NB4 (cell line): ENCODE results near the gene CHCHD6.

Experiments
- DNase-seq: peaks from one replicate; pipeline ENCODE4 v3.0.0; 2010; ENCODE audit warnings: low read depth
- H3K4me3 ChIP-seq: one replicate; pipeline ENCODE4 v1.5.1; 2011; ENCODE audit warnings: mild to moderate bottlenecking, low read depth, low read length, moderate library complexity
- CTCF ChIP-seq: IDR thresholded peaks from one replicate; pipeline ENCODE4 v1.5.1; 2012; ENCODE audit warnings: low read depth, low read length
- MAX ChIP-seq: IDR thresholded peaks from 2 replicates; pipeline ENCODE4 v1.6.1; 2011; ENCODE audit warnings: low read depth, low read length
- MYC ChIP-seq: IDR thresholded peaks from 2 replicates; pipeline ENCODE4 v1.6.1; 2011; ENCODE audit warnings: low read depth, low read length
- POLR2A ChIP-seq: IDR thresholded peaks from 2 replicates; pipeline ENCODE4 v1.6.1; 2011; ENCODE audit warnings: mild to moderate bottlenecking; ENCODE audit not compliant: insufficient read length; ENCODE audit errors: extremely low read depth

CHCHD6 gene

GRCh38 chr3:126901631-126902030, 197.6 kb downstream of the CHCHD6 start:
- H3K4me3 ChIP-seq, result no peak overlapping the region
- TF ChIP-seq POLR2A (no peak), CTCF (no peak), MYC (no peak), MAX (no peak)

DNA sequence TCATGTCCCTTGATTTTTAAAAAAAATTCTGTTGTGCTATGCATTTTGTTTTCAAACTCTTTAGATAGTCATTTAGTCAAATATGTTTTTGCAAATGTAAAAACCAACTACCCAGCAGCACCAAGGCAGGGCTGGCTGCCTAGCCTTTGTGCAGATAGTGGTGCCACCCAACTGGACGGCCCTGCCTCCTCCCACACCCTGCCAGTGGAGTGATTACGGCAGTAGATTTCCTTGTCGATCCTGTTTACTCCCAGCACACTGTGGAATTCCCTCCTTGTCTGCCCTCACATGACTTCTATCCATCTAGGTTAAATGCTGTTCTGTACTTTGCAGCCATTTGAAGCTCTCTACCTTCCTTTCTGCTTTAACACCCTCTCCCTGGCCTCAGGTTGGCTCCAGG, 199.5 kb downstream of the CHCHD6 start:
- DNase-seq, result no peak
- TF ChIP-seq MYC, result no peak
- TF ChIP-seq CTCF, result no peak
- no peak for TF ChIP-seq POLR2A
- TF ChIP-seq MAX, result no peak
- H3K4me3 ChIP-seq, result no peak overlapping the region

More at GRCh38 chr3:126901631-126902030, 197.6 kb downstream of the CHCHD6 start:
- no peak for DNase-seq

- no peak for TF ChIP-seq POLR2A
- TF ChIP-seq MYC, result no peak
- TF ChIP-seq MAX, result no peak
- no peak for TF ChIP-seq CTCF
- DNase-seq, result no peak
- no peak overlapping the region for H3K4me3 ChIP-seq
Observed at GRCh38 chr3:126907557-126907956, 203.5 kb downstream of the CHCHD6 start.

DNA sequence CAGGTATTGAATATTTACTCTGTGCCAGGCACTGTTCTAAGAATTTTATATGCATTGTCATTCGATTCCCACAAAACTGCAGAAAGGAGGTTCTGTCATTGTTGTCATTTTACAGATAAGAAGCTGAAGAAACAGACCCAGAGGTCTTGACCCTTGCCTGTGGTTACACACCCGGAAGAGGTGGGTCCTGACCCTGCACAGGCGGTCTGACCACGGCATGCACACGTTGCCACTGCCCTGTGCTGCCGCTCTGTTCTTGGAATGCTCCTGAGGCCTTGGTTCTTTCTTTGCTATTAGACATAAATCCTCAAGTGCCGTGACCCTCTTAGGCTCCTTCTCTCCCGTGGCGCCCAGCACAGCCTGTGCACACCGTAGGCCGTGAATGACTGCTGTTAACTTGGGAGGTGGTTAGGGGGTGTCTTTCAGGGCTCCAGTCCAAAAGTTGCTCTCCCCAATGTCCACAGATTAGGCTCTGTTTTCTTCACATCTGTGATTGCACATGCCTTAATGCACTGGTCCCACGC, 204.8 kb downstream of the CHCHD6 start:
- no peak overlapping the region for H3K4me3 ChIP-seq
- DNase-seq, result peak; percentile 78
- TF ChIP-seq MAX, result peak; percentile 26; the same call in 1 of the 2 replicates
- TF ChIP-seq POLR2A, result no peak

DNA sequence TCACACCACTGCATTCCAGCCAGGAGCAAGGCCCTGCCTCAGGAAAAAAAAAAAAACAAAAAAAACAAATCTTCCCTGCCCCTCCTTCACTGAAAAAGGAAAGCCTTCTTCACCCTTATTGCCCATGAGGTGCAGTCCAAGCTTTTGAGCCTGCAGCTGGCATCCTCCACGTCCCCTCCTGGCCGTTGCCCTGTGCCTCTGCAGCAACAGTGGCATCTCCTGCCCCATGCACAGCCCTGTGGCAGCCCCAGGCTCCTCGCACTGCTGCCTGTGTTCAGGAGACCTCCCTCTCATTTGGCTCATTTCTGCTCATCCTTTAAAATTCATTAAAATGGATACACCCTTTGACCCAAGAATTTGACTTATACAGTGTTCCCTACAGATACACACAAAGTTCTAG, 206.2 kb downstream of the CHCHD6 start:
- TF ChIP-seq MAX (no peak), POLR2A (no peak), MYC (no peak), CTCF (no peak)
- DNase-seq, result no peak
- no peak overlapping the region for H3K4me3 ChIP-seq

DNA sequence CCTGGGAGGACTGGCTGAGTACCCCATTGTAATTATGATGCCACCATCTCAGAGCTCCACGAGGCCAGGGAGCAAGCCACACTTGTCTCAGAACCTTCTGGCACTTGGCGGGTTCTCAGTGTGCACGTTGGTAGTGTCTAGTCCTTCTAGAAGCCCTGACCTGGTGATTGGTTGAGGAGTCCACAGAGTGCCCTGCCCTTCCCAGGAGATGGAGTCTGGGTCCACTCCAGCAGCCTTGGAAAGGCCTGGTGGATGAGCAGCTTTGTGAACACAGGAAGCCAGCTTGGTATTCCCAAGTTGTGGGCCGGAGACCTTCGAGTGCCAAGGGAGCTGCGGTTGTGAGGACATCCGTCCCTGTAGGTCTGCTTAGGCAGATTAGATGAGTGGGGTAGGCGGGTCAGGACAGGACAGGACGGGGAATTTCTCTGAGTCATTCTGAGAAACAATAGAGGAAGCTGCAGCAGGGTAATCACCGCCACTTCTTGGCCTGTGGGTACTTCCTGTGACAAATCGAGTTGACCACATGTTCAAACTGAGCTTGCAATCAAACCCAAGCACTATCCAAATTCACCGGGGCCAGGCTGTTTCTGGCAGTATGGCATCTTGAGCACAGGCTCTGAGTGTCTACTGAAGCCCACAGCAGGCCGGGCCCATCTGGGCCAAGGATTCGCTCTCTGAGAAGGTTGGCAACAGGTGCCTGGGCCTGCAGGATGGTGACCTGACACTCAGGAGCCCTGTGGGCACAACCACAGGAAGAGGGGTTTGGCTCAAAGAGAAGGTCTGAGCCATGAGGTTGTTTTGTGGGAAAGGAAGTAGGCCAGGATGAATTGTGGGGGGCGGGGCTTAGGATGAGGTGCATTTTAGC, 207.4 kb downstream of the CHCHD6 start:
- peak; percentile 89 for TF ChIP-seq MYC
- TF ChIP-seq CTCF, result no peak
- TF ChIP-seq POLR2A, result no peak
- TF ChIP-seq MAX, result peak; percentile 82
- DNase-seq, result peak; percentile 95
- no peak overlapping the region for H3K4me3 ChIP-seq
